ENCODE results near the gene ASB6.

Gene ASB6

GRCh38 chr9:129648092-129648763 is 6.3 kb upstream of the ASB6 start:
- in situ Hi-C loops (cut with HindIII; ENCODE audit: low sequenced_read_pairs) = no loop called here
- H3K4me3 ChIP-seq (ENCODE audit: low read depth, low read length) = no peak overlapping the region
- DNase-seq (ENCODE audit: low read depth) = no peak
- TF ChIP-seq CTCF (IDR thresholded peaks at IDR 0.05; ENCODE audit: low read depth, low read length, missing control alignments) = no peak

GRCh38 chr9:129647635-129648034 is 5.7 kb upstream of the ASB6 start:
- no peak overlapping the region for H3K4me3 ChIP-seq (ENCODE audit: low read depth, low read length)
- no peak for DNase-seq (ENCODE audit: low read depth)
- in situ Hi-C loops (cut with HindIII; ENCODE audit: low sequenced_read_pairs) = no loop called here
- no peak for TF ChIP-seq CTCF (IDR thresholded peaks at IDR 0.05; ENCODE audit: low read depth, low read length, missing control alignments)

GRCh38 chr9:129646654-129647053 is 4.7 kb upstream of the ASB6 start:
- no peak for DNase-seq (ENCODE audit: low read depth)
- in situ Hi-C loops (cut with HindIII; ENCODE audit: low sequenced_read_pairs) = no loop called here
- H3K4me3 ChIP-seq (ENCODE audit: low read depth, low read length) = no peak overlapping the region
- no peak for TF ChIP-seq CTCF (IDR thresholded peaks at IDR 0.05; ENCODE audit: low read depth, low read length, missing control alignments)

GRCh38 chr9:129646252-129646651 is 4.3 kb upstream of the ASB6 start:
- in situ Hi-C loops (cut with HindIII; ENCODE audit: low sequenced_read_pairs) = no loop called here
- no peak for TF ChIP-seq CTCF (IDR thresholded peaks at IDR 0.05; ENCODE audit: low read depth, low read length, missing control alignments)
- DNase-seq (ENCODE audit: low read depth) = no peak
- H3K4me3 ChIP-seq (ENCODE audit: low read depth, low read length) = no peak overlapping the region

- TF ChIP-seq CTCF (IDR thresholded peaks at IDR 0.05; ENCODE audit: low read depth, low read length, missing control alignments) = no peak
- in situ Hi-C loops (cut with HindIII; ENCODE audit: low sequenced_read_pairs) = no loop called here
- DNase-seq (ENCODE audit: low read depth) = no peak
- no peak overlapping the region for H3K4me3 ChIP-seq (ENCODE audit: low read depth, low read length)
These were observed 3.0 kb upstream of the ASB6 start for GRCh38 chr9:129644902-129645301.

GRCh38 chr9:129644365-129644764 is 2.4 kb upstream of the ASB6 start:
- DNase-seq (ENCODE audit: low read depth) = no peak
- TF ChIP-seq CTCF (IDR thresholded peaks at IDR 0.05; ENCODE audit: low read depth, low read length, missing control alignments) = no peak
- in situ Hi-C loops (cut with HindIII; ENCODE audit: low sequenced_read_pairs) = no loop called here
- no peak overlapping the region for H3K4me3 ChIP-seq (ENCODE audit: low read depth, low read length)

All from astrocyte of the cerebellum (primary cell).